Measurements from ENCODE around the gene PHF21A.

Gene PHF21A

GRCh38 chr11:46121301-46121723 lies at the start of gene PHF21A:
PHF21A (minus strand) TSS chr11:46121454; CDS start chr11:46084219, 37,235 bp downstream.
- H3K27ac ChIP-seq: peak within 1 kb of the TSS; percentile 92 to 98
- peak within 1 kb of the TSS; percentile 82 for H3K4me3 ChIP-seq
- DNase-seq (ENCODE audit: low spot score): peak; percentile 92
- TF ChIP-seq CTCF (IDR thresholded peaks at IDR 0.05): no peak

GRCh38 chr11:46170797-46171196 lies 49.5 kb upstream of the PHF21A start:
- H3K4me3 ChIP-seq: no peak overlapping the region
- DNase-seq (ENCODE audit: low spot score): no peak
- no peak overlapping the region for H3K27ac ChIP-seq
- no peak for TF ChIP-seq CTCF (IDR thresholded peaks at IDR 0.05)

GRCh38 chr11:46162700-46163099 lies 41.4 kb upstream of the PHF21A start:
- DNase-seq (ENCODE audit: low spot score): no peak
- Histone ChIP-seq H3K4me3 (no peak overlapping the region), H3K27ac (no peak overlapping the region)
- TF ChIP-seq CTCF (IDR thresholded peaks at IDR 0.05): no peak

- Histone ChIP-seq H3K27ac (no peak overlapping the region), H3K4me3 (no peak overlapping the region)
- TF ChIP-seq CTCF (IDR thresholded peaks at IDR 0.05): no peak
- no peak for DNase-seq (ENCODE audit: low spot score)
Measured at GRCh38 chr11:46161201-46161600, 39.9 kb upstream of the PHF21A start.

GRCh38 chr11:46160100-46160499 lies 38.8 kb upstream of the PHF21A start:
- Histone ChIP-seq H3K4me3 (no peak overlapping the region), H3K27ac (no peak overlapping the region)
- no peak for TF ChIP-seq CTCF (IDR thresholded peaks at IDR 0.05)
- no peak for DNase-seq (ENCODE audit: low spot score)

- Histone ChIP-seq H3K4me3 (no peak overlapping the region), H3K27ac (no peak overlapping the region)
- no peak for TF ChIP-seq CTCF (IDR thresholded peaks at IDR 0.05)
- DNase-seq (ENCODE audit: low spot score): no peak
Measured at GRCh38 chr11:46159680-46160079, 38.4 kb upstream of the PHF21A start.

GRCh38 chr11:46149826-46150225 lies 28.6 kb upstream of the PHF21A start:
- no peak for TF ChIP-seq CTCF (IDR thresholded peaks at IDR 0.05)
- H3K4me3 ChIP-seq: no peak overlapping the region
- DNase-seq (ENCODE audit: low spot score): no peak
- H3K27ac ChIP-seq: no peak overlapping the region

Measured in coronary artery (tissue), 2 donors.